Measurements from ENCODE around the gene ARID3C.

The ARID3C gene

DNA sequence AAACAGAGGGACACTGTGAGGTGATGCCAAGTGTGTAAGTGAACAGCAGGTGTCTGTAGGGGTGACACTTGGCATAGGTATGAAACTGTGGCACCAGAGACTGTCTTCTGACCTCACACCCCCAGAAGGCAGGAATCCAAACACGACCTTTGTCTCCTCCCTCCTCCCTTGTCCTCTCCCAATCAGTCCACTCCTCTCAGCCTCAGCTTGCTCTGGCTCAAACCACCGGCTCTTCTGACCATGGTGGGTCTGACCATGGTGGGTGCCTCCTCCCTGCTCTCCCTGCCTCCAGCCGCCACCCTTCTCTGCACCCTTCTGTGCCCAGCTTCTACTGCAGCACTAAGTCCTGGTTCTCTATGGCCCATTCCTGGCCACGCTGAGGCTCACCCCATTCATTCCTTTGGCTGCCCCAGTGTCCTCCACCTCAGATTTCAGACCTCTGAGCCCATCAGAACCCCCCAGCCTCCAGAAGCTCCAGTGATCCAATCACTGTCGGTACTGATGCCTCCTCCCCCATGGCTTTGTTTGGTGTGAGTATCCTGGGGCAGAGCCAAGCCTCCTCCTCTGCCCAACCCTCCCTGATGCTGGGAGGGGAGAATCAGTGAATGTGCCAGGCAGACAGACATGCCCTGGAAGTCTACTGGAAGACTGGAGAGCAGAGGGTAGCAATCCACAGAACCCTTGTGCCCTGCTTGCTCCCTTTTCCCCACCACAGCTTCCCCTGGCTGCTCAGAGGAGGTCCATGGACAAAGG is 1.7 kb upstream of the ARID3C start:
- in situ Hi-C loops (cut with MboI; ENCODE audit: low sequenced_read_pairs) = no loop called here

DNA sequence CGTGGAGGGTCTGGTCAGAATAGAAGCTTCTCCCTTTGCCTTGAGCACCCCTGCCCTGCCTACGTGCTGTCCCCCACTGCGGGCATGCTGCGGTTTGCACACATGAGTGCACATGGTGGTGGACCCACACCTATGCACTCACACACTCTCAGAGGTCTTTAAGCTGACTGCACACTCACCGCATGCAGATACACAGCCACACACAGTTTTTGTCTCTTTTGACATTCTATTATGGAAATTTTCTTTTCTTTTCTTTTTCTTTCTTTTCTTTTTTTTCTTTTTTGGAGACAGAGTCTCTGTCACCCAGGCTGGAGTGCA is 584 bp upstream of the ARID3C start:
- in situ Hi-C loops (cut with MboI; ENCODE audit: low sequenced_read_pairs) = no loop called here

DNA sequence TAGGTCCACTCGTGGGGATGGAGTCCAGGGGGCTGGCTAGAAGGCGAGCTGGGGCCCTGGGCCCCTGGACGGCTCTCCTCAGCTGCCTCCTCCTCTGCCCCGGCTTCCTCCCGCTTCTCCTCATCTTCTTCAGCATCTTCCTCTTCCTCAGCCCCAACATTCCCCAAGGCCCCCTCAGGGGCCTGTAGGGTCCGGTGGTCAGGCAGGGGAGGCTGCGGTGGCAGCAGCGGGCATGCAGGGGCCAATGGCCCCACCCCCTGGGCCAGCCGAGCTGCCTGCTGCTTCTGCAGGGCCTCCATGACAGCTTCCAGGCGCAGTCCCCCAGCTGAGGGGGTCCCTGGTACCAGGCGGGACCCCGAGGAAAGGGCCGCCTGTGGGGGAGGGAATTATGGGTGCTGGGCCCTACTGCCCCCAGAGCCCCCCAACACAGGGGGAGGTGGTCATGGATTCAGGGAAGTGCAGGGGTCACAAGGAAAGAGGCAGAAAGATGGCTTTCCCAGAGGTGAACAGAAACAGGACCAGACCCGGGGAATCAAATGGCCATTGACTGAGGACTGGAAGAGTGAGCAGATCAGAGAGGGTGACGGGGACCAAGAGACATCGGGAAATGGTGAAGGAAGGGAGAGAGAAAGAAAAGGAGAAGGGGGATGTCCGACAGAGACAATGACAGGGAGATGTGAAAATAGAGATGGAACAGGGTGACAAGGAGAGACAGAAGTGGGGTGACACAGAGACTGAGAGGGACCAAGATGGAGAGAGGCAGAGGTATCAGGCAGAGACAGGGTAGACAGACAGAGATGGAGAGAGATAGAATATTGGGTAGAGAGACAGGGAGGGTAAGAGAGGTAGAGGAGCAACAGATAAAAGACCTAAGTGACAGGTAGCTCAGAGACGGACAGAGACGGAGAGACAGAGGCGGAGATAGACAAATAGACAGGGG is 880 bp downstream of the ARID3C start:
- in situ Hi-C loops (cut with MboI; ENCODE audit: low sequenced_read_pairs) = no loop called here

DNA sequence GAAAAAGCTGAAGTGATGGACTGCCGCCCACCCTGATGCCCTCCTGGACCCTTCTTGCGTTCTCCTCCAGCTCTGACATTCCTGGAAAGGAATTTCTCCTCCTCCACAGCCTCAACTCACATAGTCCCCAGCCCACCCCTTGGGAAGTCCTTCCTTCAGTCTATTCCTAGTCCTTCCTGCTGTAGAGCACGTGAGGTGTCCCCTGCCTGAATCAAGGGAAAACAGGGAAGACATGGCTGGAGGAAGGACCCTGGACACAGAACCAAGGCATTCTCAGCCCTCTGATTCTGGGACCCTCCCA is 3.7 kb downstream of the ARID3C start:
- in situ Hi-C loops (cut with MboI; ENCODE audit: low sequenced_read_pairs) = no loop called here

DNA sequence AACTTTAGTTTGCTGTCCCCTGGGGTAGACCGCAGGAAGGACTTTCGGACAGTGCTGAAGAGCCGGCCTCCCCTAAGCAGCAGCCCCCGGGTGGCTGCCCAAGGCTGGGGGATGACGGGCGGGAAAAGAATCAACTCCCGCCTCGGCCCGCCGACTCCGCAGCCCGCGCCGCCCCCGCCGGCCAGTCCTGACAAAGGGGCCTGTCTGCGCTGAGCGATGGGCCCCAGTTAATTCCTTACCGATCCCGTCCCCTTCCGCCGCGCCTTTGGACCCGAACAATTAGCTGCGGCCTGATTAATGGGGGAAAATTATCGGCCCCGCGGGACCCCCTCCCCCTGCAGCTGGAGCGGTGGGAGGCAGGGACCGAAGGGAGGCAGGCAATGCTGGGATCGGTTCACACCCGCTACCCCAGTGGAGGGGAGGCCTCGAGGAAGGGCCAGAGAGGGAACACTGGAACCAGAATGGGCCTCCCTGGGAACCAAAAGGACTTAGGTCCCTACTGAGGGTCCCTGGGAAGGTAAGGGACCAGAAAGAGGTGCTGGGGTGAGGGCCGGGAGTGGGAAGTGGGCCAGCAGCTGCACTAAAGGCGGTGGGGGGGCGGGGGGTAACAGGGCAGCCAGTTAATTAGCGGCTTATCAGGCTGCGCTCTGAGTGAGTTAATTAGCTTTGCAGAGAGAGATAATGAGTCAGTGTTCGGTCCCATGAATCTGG is 4.2 kb downstream of the ARID3C start:
- in situ Hi-C loops (cut with MboI; ENCODE audit: low sequenced_read_pairs) = no loop called here

DNA sequence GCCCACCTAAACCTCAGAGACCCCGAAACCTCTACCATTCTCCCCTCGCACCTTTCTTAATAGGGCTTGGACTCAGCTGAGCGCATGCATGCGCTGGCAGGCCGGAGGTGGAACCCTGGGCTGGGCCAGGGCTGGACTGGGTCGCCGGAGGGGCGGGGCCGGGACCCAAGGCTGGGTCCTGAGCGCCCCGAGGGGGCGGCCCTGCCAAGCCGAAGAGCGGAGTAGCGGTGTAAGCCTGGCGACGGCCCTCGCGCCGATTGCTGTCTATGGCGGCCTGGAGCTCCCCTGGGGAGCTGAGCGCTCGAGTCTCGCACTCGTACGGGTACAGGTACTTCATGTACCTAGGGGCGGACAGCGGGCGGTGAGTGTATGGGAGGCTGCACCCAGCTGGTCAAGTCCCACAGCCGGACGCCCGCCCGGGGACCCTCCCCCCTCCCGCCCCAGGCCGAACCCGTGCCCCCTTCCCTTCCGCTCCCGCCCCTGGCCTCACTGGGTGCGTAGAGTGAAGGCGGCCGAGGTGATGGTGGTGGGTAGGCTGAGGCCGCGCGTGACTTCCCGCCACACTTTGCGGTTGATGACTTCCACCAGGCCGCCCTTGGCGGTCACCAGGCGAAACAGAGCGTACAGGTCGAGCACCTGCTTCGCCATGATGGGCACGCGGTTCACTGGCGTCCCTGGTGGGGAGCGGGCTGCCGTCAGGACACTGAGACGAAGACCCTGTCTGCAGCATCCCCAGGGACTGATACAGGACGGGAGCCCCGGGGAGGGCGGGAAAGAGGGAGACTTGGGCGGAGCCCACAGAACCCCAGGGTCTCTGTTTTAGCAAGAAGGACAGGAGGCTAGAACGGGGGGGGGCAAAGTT is 5.3 kb downstream of the ARID3C start:
- in situ Hi-C loops (cut with MboI; ENCODE audit: low sequenced_read_pairs) = no loop called here

DNA sequence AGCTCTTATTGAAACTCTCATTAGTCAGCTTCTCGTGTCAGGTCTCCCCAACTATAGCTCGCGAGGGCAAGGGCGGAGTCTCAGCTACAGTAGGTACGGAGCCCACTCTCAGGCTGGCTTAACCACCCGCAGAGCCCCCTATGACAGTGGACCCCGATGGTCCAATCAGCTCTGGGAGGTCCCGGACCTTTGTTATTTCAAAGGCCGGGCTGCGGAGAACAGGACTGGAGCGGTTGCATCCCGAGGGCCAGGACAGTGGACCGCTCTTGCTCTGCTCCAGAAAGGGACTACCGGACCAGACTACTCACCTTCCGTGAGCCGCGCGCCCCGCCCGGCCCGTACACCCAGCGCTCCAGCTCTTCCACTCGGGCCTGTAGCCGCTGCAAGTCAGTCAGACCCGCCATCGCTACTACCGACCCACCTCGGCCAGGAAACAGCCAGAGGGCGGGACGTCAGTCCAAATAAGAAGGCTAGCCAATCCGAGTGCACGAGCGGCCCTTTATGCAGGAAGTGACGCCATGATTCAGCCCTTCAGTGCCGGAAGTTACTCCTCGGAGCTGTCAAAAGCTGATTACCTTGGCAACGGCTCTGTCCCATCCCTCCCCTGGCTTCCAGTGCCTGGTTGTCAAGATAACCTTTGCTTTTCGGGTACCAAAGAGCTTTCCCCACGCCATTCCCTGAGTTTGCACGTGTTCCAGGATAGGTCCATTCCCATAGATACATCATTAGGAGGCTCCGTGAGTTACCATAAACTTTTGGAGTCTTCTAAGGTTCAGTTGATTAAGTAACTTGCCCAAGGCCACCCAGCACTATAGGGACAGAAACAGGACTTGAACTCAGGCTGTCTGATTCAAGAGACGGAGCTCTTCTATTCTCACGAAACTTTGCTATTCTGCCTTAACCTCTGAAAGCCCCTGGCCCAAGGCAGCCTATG is 8.5 kb downstream of the ARID3C start, which contains the start of gene DCTN3:
Gene DCTN3 (minus strand): TSS at position 435 of the 934 bp plus-strand sequence. CDS start 31 bp downstream, at position 404.
- in situ Hi-C loops (cut with MboI; ENCODE audit: low sequenced_read_pairs) = no loop called here

DNA sequence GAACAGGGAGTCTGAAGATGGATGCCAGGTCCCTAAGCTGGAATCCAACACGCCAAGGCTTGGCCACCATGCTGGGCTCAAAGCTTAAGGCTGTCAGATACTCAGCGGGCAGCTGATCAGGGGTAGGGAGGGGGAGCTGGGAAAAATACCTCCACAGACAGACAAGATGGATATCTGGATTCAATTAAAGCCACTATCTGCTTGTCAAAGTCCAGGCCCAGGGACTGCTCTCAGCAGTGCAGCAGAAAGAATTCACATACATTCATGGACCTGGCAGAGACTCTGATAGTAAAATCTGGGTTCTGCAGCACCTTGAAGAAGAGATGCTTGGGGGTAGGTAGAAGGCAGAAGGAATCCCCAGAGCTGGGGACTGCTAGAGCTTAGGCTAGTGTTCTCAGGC is 13.7 kb downstream of the ARID3C start:
- in situ Hi-C loops (cut with MboI; ENCODE audit: low sequenced_read_pairs) = no loop called here

DNA sequence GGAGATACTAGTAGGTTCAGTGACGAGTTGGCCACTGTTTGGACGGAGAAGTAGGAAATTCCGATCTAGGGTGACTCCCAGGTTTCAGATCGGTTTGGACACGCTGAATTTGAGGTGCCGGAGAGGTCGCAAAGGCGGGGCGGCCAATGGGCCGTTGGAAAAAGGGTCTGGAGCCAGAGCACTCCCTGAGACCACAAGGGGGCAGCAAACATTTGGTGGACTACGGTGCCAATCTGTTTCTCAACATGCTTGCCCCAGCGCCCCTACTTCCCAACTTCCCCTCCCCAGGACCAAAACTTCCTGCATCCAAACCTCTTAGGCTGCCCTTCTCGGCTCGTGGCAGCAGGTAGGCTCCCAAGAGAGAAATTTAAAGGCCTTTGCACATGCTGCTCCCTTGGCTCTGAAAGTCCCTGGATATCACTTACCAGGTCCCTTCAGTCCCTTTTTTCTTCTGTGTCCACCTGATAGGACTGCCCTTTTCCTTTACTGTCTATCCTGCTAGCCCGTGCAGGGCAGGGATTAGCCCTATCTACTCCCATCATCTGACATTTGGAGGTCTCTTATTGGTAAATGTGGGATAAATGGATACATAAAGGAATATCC is 16.0 kb downstream of the ARID3C start:
- in situ Hi-C loops (cut with MboI; ENCODE audit: low sequenced_read_pairs) = no loop called here

DNA sequence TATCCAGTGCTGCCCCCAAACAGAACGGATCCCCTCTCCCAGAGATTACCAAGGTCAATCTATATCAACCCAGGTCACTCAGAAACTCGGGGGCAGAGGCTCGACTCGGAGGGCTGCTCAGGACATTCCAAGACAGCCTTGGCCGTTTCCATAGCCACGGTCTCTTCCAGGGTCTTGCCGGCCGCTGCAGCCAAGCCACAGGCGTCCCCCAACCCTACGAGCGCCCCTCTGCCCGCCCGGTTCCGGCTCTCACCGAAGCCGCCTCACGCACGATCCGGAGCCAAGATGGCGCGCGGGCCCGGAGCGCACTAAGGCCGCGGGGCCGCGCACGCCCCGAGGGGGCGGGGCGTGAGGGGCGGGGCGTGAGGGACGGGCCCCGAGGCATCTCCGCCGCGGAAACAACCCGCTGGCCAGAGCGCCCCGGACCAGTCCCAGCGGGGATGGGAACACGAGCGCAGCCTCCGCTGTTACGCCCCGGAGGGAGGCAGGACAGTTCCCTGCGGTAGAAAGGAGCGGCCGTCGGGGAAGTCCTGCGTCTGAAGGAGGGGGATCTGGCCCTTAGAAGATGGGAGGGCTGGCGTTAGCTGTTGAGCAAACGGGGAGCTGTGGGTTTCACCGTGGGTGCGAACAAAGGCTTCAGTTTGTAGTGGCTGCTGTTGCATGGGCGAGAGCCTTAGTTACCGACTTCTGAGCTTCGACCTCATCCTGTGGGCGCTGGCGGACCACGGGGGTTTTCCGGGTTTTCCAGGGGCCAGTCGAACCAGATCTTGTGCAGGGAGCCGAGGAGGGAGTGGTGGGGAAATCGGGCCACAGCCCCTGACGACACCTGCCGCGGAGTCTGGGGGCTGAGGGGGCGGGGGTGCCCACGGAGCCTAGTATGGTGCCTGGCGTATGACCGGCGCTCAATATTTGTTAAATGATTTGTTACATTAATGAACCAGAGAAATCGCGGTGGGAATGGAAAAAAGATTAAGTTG is 16.8 kb downstream of the ARID3C start, which contains the start of gene RPP25L:
Gene RPP25L (minus strand): TSS at position 287 of the 977 bp plus-strand sequence. CDS start 801 bp downstream, outside the sequence.
- in situ Hi-C loops (cut with MboI; ENCODE audit: low sequenced_read_pairs) = no loop called here

DNA sequence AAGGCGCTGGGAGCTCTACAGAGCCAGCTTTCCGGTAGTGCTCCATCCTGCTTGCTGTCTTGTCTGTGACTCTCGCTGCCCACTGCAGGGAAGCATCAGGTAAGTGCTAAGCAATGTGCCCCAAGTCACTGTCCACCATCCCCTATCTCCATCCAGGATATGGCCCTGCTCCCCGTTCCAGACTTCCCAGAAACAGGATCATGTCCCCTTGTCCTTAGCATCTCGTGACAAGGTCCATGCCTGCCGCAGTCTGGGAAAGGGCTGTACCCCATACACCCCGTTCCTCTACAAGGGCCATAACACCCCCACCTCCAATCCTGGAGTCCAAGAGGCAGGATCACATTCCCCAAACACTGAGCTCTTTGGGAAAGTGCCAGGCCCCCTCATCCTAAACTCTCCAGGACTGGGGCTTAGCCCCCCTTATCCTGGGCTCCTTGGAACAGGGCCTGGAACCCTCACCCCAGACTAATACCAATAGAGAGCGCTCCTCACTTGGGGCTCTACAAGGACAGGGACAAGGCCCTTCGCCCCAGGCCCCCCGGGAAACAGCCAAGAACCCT is 17.5 kb downstream of the ARID3C start:
- in situ Hi-C loops (cut with MboI; ENCODE audit: low sequenced_read_pairs) = no loop called here

DNA sequence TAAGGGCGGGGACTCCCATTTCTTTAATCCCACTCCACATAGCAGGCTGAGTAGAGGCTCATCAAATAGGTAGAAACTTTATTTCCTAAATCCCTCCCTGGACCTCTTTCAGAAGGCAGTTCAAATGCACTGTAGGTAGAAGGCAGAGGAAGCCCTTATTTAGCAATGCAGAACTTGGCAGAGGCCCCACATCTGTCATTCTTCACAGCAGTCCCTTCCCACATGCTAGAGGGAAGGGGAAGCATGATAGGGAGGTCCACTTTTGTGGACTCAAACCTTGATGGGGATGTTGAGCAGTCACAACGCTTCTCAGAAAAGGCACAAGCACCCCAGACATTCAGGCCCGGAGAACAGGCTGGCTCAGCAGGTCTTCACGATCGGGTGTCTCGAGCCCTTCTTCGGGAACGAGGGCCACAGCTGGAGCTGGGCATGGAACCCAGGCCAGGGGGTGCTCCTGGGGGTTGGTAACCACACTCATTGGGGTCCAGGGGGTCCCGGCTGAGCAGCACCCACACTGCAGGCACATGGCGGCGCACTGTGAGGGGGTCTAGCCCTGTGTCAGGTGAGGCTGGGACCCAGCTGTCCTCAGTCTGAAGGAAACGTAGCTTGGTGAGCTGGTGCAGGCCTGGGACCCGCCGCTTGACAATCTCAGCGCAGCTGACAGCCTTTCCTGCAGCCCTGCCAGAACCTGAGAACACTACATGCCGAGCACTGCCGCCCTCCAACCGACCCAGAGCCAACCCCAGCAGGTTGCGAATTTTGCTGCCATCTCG is 18.2 kb downstream of the ARID3C start:
- in situ Hi-C loops (cut with MboI; ENCODE audit: low sequenced_read_pairs) = no loop called here

DNA sequence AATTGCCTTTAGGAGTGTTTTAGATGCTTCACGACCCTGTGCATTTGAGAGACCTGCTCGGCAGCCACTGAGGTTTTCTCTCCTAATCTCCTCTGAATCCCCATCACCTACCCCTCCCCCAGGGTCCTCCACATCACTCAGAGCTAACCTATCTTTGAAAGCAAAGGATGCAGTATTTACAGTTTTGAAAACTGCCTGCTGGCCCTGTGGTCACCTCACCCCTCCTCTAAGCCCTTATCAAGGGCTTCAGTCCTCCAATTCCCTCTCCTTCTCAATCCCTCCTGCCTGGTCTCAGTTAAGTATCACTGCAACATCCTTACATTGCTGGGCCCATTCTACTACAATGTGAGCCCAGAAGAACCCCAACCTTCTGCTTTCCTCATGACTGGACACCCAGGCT is 21.5 kb downstream of the ARID3C start:
- in situ Hi-C loops (cut with MboI; ENCODE audit: low sequenced_read_pairs) = no loop called here

DNA sequence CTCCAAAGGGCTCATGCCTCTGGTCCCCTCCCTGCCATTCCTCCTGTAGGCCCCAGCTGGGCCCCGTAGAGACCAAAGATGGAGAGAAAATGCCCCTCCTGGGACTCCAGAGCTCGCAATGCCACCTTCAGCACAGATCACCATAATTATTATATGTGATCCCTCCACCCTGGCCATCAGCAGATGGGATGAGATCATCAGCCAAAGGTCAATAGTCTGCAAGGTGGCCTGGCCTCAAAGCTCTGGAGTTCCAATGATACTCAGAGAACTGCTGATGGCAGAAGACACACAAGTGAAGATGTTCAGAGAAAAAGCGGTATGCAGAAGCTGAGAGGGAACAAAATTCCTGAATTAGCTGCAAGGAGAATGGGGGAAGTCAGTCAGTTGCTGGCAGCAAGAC is 22.0 kb downstream of the ARID3C start:
- in situ Hi-C loops (cut with MboI; ENCODE audit: low sequenced_read_pairs) = no loop called here

DNA sequence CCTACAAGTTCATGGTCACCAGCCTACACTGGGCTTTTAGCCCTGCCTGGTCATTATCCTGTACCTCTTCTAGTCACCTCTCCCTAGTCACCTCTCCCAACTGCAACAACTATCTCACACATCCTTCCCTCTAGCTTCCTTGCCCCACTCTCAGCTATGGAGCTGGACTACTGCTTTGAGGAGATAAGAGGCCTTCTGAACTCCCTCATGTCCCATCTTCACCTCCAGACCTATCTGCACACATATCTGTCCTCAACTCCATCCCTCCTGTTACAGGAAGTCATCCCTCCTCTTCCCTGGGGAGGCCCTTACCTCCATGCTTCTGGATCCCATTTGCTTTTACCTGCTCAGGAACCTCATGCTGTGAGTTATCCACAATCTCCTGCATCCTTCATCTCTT is 22.7 kb downstream of the ARID3C start:
- in situ Hi-C loops (cut with MboI; ENCODE audit: low sequenced_read_pairs) = no loop called here

DNA sequence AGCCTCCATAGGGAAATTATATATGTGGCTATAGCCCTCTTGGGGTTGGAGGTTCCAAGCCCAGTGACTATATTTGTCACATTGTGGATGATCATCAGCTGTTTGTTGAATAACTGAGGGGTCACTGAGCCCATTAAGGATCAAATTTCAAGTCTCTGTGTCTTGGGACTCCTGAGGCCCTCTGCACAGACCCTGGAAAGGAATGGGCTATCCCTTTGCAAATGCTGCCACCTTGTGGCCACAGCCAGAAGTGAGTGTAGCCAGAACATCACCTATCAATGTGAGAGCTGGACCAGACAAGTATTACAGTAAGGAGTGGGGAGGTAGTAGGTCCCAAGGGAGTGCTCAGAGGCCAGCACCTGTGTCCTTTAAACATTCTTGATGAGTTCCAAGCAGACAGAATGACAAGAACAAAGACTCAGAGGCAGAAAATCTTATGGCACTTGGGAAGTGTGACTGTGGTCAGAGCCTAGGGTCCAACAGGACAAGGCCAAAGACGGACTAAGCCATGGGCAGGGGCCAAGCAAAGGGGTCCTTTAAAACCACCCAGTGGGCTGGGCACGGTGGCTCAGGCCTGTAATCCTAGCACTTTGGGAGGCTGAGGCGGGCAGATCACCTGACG is 25.1 kb downstream of the ARID3C start:
- in situ Hi-C loops (cut with MboI; ENCODE audit: low sequenced_read_pairs) = no loop called here

Measured in hTERT RPE-1 (cell line).